DMS114 treated with DMSO at 0.1 percent for 48 hours (cell line): ENCODE data around the gene UBN1.

Source experiments
- DNase-seq: peaks from one replicate; lab custom pipeline; 2025; ENCODE audit not compliant: unreplicated experiment; lab: John Stamatoyannopoulos, UW

UBN1 gene

DNA sequence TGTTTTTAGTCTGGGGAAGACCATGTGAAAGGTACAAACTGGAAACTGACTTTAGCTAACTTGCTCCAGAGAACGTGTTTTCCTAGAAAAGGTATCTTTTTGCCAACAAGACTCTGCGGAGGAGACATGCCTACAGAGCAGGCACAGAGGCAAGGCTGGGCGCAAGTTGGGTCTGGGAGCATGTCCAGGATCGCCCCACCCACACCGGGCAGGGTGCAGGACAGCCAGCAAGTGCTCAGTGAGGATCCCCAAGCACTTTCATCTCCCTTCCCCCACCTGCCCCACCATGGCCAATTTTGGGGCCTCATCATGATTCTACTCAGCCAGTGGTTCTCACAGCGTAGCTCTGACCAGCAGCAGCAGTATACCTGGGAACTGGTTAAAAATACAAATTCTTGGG, 26.6 kb upstream of the UBN1 start:
- no peak for DNase-seq

DNA sequence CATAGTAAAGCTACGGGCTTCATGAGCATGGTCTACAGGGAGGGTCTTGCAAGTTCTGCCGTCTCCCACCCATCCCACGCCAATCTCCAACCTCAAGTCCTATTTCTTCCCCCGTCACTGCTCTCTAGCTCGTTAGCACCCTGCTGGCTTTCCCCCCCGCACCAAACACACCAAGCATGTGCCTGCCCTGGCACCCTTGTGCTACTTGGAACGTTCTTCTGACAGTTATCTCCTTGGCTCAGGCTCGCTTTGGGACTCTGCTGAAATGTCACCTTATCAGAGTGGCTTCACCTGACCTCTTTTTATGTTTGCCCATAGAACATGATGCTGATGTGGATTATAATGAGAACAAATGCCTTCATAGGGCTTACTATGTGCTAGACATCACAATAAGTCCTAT, 22.1 kb upstream of the UBN1 start:
- no peak for DNase-seq

GRCh38 chr16:4826526-4826925, 20.8 kb upstream of the UBN1 start:
- no peak for DNase-seq

DNA sequence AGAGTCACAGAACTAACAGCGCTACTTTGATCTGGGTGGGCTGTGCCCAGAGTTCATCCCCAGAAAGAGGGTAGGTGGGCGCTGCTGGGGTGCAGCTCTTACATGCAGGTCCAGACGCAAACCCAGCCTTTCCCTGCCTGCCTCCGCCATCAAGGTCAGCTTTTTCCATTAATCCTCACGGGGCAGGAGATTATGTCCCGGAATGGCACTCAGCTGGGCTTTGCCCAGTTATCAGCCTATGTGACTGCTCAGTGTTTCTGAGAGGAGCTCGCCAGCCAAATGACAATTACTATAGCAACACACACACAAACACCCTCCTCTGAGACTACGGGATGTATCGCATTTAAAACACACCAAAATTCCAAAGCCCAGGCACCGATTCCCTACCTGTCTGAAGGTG, 20.3 kb upstream of the UBN1 start:
- DNase-seq, result no peak

DNA sequence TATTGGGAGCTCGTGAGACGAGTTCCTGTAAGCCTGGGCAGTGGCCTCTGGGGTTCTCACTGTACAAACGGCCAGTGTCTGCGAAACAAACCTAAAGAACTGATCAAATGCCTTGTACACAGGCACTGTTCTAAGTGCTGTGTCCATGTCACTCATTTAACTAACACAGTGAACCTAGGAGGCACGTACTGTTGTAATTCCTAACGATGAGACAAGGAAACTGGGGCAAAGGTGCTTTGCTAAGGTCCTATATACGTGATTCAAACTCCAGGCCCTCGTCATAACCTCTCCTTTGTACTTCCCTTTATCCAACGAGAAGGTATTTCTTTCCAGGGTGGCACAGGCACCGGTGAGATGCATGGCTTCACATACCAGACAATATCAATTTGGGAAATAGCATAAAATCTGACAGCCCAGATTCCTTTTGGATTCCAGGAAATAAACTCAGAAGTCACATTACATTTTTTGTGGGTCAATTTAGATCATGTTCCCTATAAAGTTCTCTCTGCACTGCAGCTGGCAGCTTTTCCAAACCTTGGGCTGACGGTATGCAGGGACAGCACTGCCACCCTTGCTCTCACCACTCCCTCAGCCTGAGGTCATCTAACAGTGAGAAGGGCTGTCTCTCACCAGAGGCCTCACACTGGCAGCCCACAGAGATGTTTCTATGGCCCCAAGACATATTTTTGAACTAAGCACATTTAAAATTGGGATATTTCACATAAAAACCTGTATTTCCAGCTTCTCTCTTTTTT, 18.5 kb upstream of the UBN1 start:
- DNase-seq, result no peak

DNA sequence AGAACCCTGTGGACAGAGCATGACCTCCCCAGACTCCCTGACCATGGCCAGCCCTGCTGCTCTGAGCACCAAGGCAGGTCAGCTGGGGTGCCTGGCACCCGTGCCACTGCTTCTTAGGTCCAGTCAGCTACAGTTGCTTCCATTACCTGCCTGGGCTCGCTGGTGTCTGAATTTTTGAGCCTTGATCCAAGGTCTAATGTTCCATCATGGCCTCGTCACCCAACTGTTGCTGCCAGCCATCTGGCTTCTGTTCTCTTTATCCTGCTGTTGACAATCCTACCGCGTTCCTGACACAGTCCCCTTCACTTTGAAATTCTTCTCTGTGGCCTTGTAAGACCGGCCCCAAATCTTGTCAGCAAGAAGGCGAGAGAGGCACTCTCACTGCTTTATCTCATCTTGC, 16.9 kb upstream of the UBN1 start:
- DNase-seq, result no peak

DNA sequence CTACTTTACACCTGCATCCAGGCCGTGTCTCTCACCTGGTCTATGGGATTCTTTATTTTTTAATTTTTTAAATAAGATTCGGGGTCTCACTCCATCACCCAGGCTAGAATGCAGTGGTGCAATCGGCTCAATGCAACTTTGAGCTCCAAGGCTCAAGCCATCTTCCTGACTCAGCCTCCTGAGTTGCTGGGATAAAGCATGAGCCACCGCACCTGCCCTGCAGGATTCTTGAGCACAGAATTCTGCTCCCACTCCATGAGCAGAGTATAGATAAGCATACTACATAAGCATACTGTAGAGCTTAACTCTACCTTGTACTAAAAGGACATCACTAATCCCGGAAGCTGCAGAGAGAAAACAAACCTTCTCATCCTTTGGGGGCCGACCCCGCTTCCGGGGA, 15.7 kb upstream of the UBN1 start:
- no peak for DNase-seq

DNA sequence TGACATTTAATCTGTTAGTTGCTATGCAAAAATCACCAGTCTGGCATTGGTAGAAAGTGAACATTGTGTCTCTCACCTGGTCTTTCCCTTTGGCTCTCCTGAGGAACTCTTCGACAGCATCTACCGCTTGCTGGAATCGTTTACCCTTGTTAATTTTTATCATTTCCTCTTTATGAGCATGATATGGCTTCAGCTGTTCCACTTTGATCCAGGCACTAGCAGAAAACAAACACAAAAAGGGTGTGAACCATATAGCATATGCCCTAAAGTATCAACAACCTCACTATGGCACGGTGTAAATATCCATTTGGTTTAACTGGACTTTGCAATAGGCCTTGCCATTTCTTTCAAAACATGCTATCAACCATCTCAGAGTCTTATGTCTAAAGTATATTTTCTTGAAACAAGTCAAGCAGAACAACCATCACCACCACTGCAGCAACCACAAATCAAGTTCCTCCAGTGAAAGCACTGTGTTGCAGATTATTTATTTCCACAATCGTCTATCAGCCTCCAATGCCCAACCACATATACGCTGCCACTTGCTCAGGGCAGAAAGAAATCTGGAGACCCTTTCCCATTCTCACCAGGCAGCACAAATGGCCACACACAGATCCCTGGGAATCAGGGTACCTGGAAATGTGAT, 14.5 kb upstream of the UBN1 start:
- DNase-seq, result no peak

- no peak for DNase-seq
These were observed 13.7 kb upstream of the UBN1 start for GRCh38 chr16:4833584-4833983.

GRCh38 chr16:4836727-4837126, 10.6 kb upstream of the UBN1 start:
- no peak for DNase-seq

- DNase-seq, result no peak
These were observed 9.4 kb upstream of the UBN1 start for GRCh38 chr16:4837733-4838501.

DNA sequence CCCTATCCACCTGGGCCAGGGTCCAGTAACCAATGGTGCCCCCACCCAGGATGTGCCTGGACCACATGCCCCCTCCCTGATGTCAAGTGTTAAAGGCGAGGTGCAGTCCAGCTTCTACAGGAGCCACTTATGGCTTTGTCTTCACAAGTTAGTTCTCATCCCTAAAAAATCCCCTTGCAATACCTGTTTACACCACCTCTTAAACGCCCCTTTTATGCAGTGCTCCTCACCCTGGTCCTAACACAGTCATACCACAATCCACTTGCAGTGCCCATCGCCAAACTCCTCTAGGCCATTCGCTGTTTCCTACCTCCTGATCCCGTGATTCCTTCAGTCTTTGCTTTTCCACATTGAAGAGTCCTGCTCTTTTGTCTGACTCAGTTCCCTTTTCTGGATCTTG, 7.3 kb upstream of the UBN1 start:
- no peak for DNase-seq

DNA sequence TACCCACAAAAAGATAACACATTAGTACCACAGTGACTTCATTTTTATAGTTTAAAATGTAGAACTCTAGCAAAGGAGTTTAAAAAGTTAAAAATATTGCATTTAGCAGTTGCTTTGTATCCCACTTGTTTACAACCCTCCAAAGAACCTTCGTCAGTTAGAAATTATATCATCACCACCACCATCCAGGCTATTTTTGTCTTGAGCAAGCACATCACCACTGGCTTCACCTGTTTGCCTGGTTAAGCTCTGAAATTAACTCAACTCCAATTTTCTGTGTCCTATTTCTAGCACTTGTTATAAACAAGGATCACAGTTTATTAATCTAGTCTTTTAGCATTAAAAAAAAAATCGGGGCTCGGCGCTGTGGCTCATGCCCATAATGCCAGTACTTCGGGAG, 6.3 kb upstream of the UBN1 start:
- DNase-seq, result no peak

DNA sequence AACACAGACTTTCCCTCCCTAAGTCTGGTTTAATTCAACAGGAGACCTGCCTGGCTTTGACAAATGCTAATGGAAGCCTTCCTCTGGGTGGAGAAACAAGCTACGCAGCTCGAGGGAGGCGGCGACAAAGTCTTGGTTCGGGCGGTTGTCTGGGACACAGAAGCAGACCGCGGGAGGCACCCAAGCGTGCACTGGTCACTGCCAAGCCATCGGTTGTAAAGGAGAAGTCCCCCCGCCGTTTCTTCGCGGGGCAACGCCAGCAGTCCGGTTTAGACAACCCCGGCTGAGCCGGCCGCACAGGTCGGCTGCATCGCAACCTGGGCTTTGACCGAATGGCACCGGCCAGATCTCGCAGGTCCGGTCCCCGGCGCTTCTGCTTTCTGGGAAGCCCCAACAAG, 779 bp upstream of the UBN1 start:
- DNase-seq, result no peak

DNA sequence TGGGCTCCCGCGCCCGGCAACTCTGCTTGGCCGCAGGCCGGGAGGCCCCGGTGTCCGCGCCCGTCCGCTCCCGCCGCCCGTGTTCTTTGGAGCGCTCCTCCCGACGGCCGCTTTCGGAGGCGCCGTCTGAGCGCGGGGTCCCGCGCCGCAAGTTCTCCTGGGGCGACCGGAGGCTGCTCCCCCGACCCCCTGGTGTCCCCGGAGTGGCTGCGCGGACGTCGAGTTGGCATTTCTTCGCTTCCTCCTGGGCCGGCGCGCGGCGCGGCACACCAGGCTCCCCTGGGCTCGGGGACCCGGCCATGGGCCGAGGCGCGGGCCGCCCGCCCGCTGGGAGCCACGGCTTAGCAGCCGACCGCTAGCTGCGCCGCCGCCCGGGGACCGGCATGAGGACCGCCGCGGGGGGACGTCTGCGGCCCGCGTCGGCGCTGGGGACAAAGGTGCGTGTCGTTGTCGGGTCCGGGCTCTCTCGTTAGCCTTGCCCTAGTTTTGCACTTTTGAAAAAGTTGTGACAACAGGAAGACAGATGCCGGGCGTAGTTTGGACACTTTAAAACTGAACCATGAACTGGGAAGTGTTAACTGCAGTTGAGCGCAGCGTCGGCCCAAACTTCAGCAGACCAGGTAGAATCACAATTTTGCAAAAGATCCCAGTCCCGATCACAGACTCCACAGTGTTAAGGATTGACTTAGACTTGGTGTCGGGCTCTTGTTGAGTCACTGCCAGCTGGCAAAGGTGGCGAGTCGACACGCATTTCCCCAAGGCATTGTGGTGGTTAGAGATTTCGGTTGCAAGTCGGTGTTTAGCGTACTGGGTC, 700 bp downstream of the UBN1 start:
- DNase-seq, result no peak

DNA sequence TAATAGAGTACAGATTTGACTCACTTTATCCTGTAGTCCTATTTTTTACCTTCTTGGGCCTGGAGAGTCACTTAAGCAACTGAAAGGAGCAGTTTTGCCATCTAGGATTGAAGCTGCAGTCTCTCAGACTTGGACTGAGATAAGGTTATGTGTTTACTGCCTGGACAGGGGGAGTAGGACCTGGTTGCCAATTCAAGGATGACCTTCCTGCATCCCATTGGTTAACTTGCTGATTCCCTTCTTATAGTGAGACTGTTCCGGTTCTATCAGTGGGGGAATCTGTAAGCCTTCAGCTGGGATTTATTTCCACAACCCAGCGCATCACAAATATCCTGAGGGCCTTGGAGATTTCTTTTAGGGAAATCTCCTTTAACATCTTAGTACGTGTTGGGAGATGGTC, 2.9 kb downstream of the UBN1 start:
- DNase-seq, result no peak

DNA sequence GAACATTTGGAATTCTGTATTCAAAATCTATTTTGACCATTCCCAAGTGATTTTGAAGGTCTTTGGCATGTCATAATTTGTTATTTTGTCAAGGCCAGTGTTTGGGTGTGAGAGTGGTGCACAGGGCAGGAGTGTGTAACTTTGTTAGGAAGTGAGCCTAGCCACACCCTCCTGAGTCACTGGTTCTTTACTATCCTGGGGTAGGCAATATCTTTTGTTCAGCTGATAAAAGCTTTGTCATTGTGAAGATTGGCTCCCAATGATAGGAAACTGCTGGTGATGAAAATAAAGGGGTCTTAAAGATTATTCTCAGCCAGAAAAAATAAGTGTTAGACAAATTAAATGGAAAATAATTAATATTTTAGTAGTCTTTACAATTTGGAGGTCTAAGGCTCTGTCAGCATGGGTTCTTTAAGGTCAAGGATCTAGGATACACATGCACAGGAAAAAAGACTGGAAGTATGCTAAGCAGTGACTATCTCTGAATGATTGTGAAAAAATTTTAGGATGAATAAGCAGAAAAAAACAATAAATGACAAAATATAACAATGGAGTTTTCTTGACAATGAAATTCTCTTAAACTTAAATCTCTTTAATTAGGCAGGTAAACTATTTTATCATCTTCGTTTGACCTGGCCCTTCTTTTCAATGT, 5.1 kb downstream of the UBN1 start:
- DNase-seq, result no peak

- DNase-seq, result no peak
These were observed 8.1 kb downstream of the UBN1 start for GRCh38 chr16:4855371-4855770.

DNA sequence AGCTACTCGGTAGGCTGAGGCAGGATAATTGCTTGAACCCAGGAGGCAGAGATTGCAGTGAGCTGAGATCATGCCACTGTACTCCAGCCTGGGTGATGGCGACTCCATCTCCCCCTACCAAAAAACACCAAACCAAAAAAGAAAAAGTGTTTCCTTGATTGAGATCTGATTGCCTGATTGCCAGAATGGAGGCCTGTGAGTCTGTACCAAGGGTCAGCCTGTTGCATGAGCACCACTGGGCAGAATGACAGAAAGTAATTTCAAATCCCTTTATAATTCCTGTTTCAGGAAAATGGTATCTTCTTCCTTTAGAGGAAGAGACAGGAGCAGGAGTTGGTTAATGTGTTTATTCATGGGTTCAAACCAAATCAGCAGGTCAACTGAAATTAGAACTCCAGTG, 8.5 kb downstream of the UBN1 start:
- DNase-seq, result no peak

DNA sequence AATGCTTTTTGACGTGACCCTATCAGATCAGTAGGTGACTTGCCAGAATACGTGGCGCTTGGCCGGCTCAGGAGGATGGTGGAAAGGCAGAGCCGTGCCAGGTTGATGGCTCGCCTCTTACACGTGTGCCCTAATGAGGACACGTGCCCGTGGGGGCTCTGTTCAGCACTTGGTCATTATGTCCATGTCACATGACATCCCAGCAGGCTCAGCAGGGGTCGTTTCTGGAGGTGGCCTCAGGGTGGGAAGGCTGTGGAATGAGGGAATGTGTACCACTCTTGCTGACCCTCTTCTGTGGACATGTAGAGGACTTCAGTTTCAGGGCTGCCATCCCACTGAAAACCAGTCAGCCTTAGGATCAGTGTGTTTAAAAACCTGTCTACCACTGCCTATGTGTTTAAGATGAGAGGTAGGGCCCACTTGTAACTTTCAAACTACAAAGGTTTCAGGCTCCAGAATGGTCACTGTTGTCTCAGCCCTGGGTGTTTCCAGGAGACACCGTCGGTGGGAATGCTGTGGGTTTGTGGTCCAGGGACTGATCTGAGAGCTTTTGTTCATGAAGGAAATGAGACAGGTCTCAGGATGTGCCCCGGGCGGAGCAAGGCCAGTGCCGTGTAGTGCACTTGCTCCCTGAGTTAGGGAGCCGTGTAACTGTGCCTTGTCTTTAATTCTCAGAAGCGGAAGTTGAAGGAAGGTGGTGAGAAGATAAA, 12.1 kb downstream of the UBN1 start:
- DNase-seq, result no peak
